Activated naive CD8-positive, alpha-beta T cell treated with anti-CD3 and anti-CD28 coated beads for 36 hours (primary cell): ENCODE data around the gene PLXNB2. TPM values are rescaled to one million over a fixed set of nuclear protein-coding genes. Genes with fewer than 3 reads are reported as not detected.

Experiments used
- DNase-seq: peaks from one replicate; pipeline ENCODE4 v3.0.0; 2021
- H3K27ac Mint-ChIP-seq: one replicate; pipeline ENCODE4 v1.8.0; 2022; ENCODE audit warnings: mild to moderate bottlenecking, moderate library complexity, mixed read lengths
- H3K27me3 Mint-ChIP-seq: one replicate; pipeline ENCODE4 v1.8.0; 2022; ENCODE audit warnings: mild to moderate bottlenecking, mixed read lengths
- H3K36me3 Mint-ChIP-seq: one replicate; pipeline ENCODE4 v1.8.0; 2021; ENCODE audit warnings: mild to moderate bottlenecking, mixed read lengths
- H3K4me1 Mint-ChIP-seq: one replicate; pipeline ENCODE4 v1.8.0; 2021; ENCODE audit warnings: mixed read lengths
- H3K4me3 Mint-ChIP-seq: one replicate; pipeline ENCODE4 v1.8.0; 2022; ENCODE audit warnings: mild to moderate bottlenecking, moderate library complexity, mixed read lengths
- H3K9me3 Mint-ChIP-seq: one replicate; pipeline ENCODE4 v1.8.0; 2022; ENCODE audit warnings: mixed read lengths
- total RNA-seq, 2 experiments: library from RNA; stranded (reverse); gene quantifications; one replicate each; pipeline ENCODE4 v1.2.3, GENCODE V29; 2021

PLXNB2 gene
- total RNA-seq, 2 experiments from 2014 or later: 16.1 to 16.8 TPM

- no peak for DNase-seq
- no peaks in the 10 kb centered on the region for H3K36me3 Mint-ChIP-seq
- no peak overlapping the region for H3K27ac Mint-ChIP-seq
- no peaks in the 10 kb centered on the region for H3K9me3 Mint-ChIP-seq
- H3K27me3 Mint-ChIP-seq: peaks cover 11% of the 10 kb centered on the region
- no peak overlapping the region for H3K4me3 Mint-ChIP-seq
- peaks cover 16% of the 10 kb centered on the region for H3K4me1 Mint-ChIP-seq
These were observed 2.7 kb upstream of the PLXNB2 start for GRCh38 chr22:50310031-50310722.

GRCh38 chr22:50309601-50309991 is 2.1 kb upstream of the PLXNB2 start:
- Mint-ChIP-seq H3K36me3 (no peaks in the 10 kb centered on the region), H3K27ac (no peak overlapping the region), H3K4me3 (no peak overlapping the region), H3K4me1 (peaks cover 15% of the 10 kb centered on the region), H3K9me3 (no peaks in the 10 kb centered on the region), H3K27me3 (peaks cover 11% of the 10 kb centered on the region)
- DNase-seq: no peak

- peaks cover 14% of the 10 kb centered on the region for H3K27me3 Mint-ChIP-seq
- no peaks in the 10 kb centered on the region for H3K36me3 Mint-ChIP-seq
- H3K4me3 Mint-ChIP-seq: no peak overlapping the region
- H3K4me1 Mint-ChIP-seq: peaks cover 13% of the 10 kb centered on the region
- no peaks in the 10 kb centered on the region for H3K9me3 Mint-ChIP-seq
- H3K27ac Mint-ChIP-seq: no peak overlapping the region
- no peak for DNase-seq
These were observed 1.6 kb upstream of the PLXNB2 start for GRCh38 chr22:50308986-50309600.

- peaks cover 11% of the 10 kb centered on the region for H3K4me1 Mint-ChIP-seq
- H3K27me3 Mint-ChIP-seq: peaks cover 15% of the 10 kb centered on the region
- H3K9me3 Mint-ChIP-seq: no peaks in the 10 kb centered on the region
- no peaks in the 10 kb centered on the region for H3K36me3 Mint-ChIP-seq
- no peak for DNase-seq
- H3K4me3 Mint-ChIP-seq: no peak overlapping the region
- H3K27ac Mint-ChIP-seq: no peak overlapping the region
These were observed 1.1 kb upstream of the PLXNB2 start for GRCh38 chr22:50308597-50308935.

GRCh38 chr22:50307890-50308596 is 597 bp upstream of the PLXNB2 start:
- H3K4me1 Mint-ChIP-seq: peaks cover 11% of the 10 kb centered on the region
- no peak overlapping the region for H3K27ac Mint-ChIP-seq
- H3K36me3 Mint-ChIP-seq: no peaks in the 10 kb centered on the region
- peaks cover 15% of the 10 kb centered on the region for H3K27me3 Mint-ChIP-seq
- H3K4me3 Mint-ChIP-seq: no peak overlapping the region
- DNase-seq: no peak
- H3K9me3 Mint-ChIP-seq: no peaks in the 10 kb centered on the region

- Mint-ChIP-seq H3K27me3 (peaks cover 17% of the 10 kb centered on the region), H3K27ac (no peak overlapping the region), H3K4me3 (peak overlapping the region; percentile 57), H3K36me3 (no peaks in the 10 kb centered on the region), H3K9me3 (no peaks in the 10 kb centered on the region), H3K4me1 (peaks cover 11% of the 10 kb centered on the region)
- no peak for DNase-seq
These were observed 1.4 kb downstream of the PLXNB2 start for GRCh38 chr22:50305923-50306566.

GRCh38 chr22:50305393-50305922 is 2.0 kb downstream of the PLXNB2 start:
- Mint-ChIP-seq H3K36me3 (no peaks in the 10 kb centered on the region), H3K27me3 (peaks cover 19% of the 10 kb centered on the region), H3K27ac (no peak overlapping the region), H3K9me3 (no peaks in the 10 kb centered on the region), H3K4me3 (no peak overlapping the region), H3K4me1 (peaks cover 11% of the 10 kb centered on the region)
- no peak for DNase-seq

- Mint-ChIP-seq H3K9me3 (no peaks in the 10 kb centered on the region), H3K4me3 (no peak overlapping the region), H3K36me3 (no peaks in the 10 kb centered on the region), H3K27ac (no peak overlapping the region), H3K27me3 (peaks cover 19% of the 10 kb centered on the region), H3K4me1 (peaks cover 11% of the 10 kb centered on the region)
- DNase-seq: no peak
These were observed 2.7 kb downstream of the PLXNB2 start for GRCh38 chr22:50304528-50305392.

GRCh38 chr22:50303848-50304527 is 3.5 kb downstream of the PLXNB2 start:
- H3K27me3 Mint-ChIP-seq: peaks cover 19% of the 10 kb centered on the region
- DNase-seq: no peak
- H3K4me3 Mint-ChIP-seq: no peak overlapping the region
- no peaks in the 10 kb centered on the region for H3K36me3 Mint-ChIP-seq
- no peaks in the 10 kb centered on the region for H3K9me3 Mint-ChIP-seq
- no peak overlapping the region for H3K27ac Mint-ChIP-seq
- H3K4me1 Mint-ChIP-seq: peaks cover 11% of the 10 kb centered on the region

- Mint-ChIP-seq H3K9me3 (no peaks in the 10 kb centered on the region), H3K4me1 (peaks cover 9% of the 10 kb centered on the region), H3K27me3 (peaks cover 21% of the 10 kb centered on the region), H3K36me3 (no peaks in the 10 kb centered on the region), H3K27ac (no peak overlapping the region), H3K4me3 (no peak overlapping the region)
- no peak for DNase-seq
These were observed 4.0 kb downstream of the PLXNB2 start for GRCh38 chr22:50303515-50303847.

GRCh38 chr22:50302564-50302963 is 4.9 kb downstream of the PLXNB2 start:
- Mint-ChIP-seq H3K4me3 (no peak overlapping the region), H3K4me1 (peaks cover 9% of the 10 kb centered on the region), H3K27me3 (peaks cover 22% of the 10 kb centered on the region), H3K36me3 (no peaks in the 10 kb centered on the region), H3K9me3 (no peaks in the 10 kb centered on the region), H3K27ac (no peak overlapping the region)
- DNase-seq: no peak

- DNase-seq: no peak
- Mint-ChIP-seq H3K36me3 (no peaks in the 10 kb centered on the region), H3K4me1 (peaks cover 9% of the 10 kb centered on the region), H3K27me3 (peaks cover 22% of the 10 kb centered on the region), H3K9me3 (no peaks in the 10 kb centered on the region), H3K4me3 (no peak overlapping the region), H3K27ac (no peak overlapping the region)
These were observed 5.4 kb downstream of the PLXNB2 start for GRCh38 chr22:50302041-50302541.

GRCh38 chr22:50301581-50301991 is 5.9 kb downstream of the PLXNB2 start:
- no peak overlapping the region for H3K4me3 Mint-ChIP-seq
- no peaks in the 10 kb centered on the region for H3K36me3 Mint-ChIP-seq
- peaks cover 22% of the 10 kb centered on the region for H3K27me3 Mint-ChIP-seq
- no peak overlapping the region for H3K27ac Mint-ChIP-seq
- H3K9me3 Mint-ChIP-seq: no peaks in the 10 kb centered on the region
- H3K4me1 Mint-ChIP-seq: peaks cover 9% of the 10 kb centered on the region
- DNase-seq: no peak
